ENCODE results near the gene SRGAP3. TPM values are rescaled to one million over a fixed set of nuclear protein-coding genes. Genes with fewer than 3 reads are reported as not detected.

SRGAP3 gene
- total RNA-seq, 2 donors from 2014 or later, result 2.6 to 12.8 TPM

GRCh38 chr3:9133656-9134055 is 115.8 kb downstream of the SRGAP3 start:
- Histone ChIP-seq H3K4me1 (ENCODE audit: control insufficient read depth in 1 of 2, low read depth in 2 of 2) (peaks cover 2 to 15% of the 10 kb centered on the region in 2 donors), H3K27me3 (replicated peaks; ENCODE audit: insufficient read depth) (no peaks in the 10 kb centered on the region), H3K4me3 (no peak overlapping the region), H3K27ac (no peak overlapping the region), H3K9me3 (no peaks in the 10 kb centered on the region), H3K36me3 (no peaks in the 10 kb centered on the region)
- no peak for ATAC-seq (ENCODE audit: insufficient number of reproducible peaks, low FRiP score, low read depth)
- no peak for DNase-seq (ENCODE audit: low spot score)
- no peak for TF ChIP-seq CTCF (IDR thresholded peaks at IDR 0.05)

- H3K9me3 ChIP-seq, result no peaks in the 10 kb centered on the region
- H3K36me3 ChIP-seq, result no peaks in the 10 kb centered on the region
- ATAC-seq (ENCODE audit: insufficient number of reproducible peaks, low FRiP score, low read depth), result no peak
- no peak for DNase-seq (ENCODE audit: low spot score)
- peaks cover 0 to 9% of the 10 kb centered on the region in 2 donors for H3K4me1 ChIP-seq (ENCODE audit: control insufficient read depth in 1 of 2, low read depth in 2 of 2)
- H3K4me3 ChIP-seq, result no peak overlapping the region
- H3K27me3 ChIP-seq (replicated peaks; ENCODE audit: insufficient read depth), result no peaks in the 10 kb centered on the region
- no peak for TF ChIP-seq CTCF (IDR thresholded peaks at IDR 0.05)
- H3K27ac ChIP-seq, result no peak overlapping the region
Measured at GRCh38 chr3:9130345-9131305, 118.8 kb downstream of the SRGAP3 start.

- TF ChIP-seq CTCF (IDR thresholded peaks at IDR 0.05), result no peak
- ATAC-seq (ENCODE audit: insufficient number of reproducible peaks, low FRiP score, low read depth) (no peak), DNase-seq (ENCODE audit: low spot score) (no peak)
- H3K36me3 ChIP-seq, result no peaks in the 10 kb centered on the region
- H3K4me1 ChIP-seq (ENCODE audit: control insufficient read depth in 1 of 2, low read depth in 2 of 2), result peaks cover 0 to 9% of the 10 kb centered on the region in 2 donors
- H3K9me3 ChIP-seq, result no peaks in the 10 kb centered on the region
- H3K4me3 ChIP-seq, result no peak overlapping the region
- H3K27me3 ChIP-seq (replicated peaks; ENCODE audit: insufficient read depth), result no peaks in the 10 kb centered on the region
- H3K27ac ChIP-seq, result no peak overlapping the region
Measured at GRCh38 chr3:9129365-9129764, 120.1 kb downstream of the SRGAP3 start.

GRCh38 chr3:9125278-9125951 is 124.0 kb downstream of the SRGAP3 start:
- Histone ChIP-seq H3K9me3 (no peaks in the 10 kb centered on the region), H3K4me1 (ENCODE audit: control insufficient read depth in 1 of 2, low read depth in 2 of 2) (no peaks in the 10 kb centered on the region), H3K36me3 (no peaks in the 10 kb centered on the region), H3K27ac (no peak overlapping the region), H3K4me3 (no peak overlapping the region), H3K27me3 (replicated peaks; ENCODE audit: insufficient read depth) (no peaks in the 10 kb centered on the region)
- ATAC-seq (ENCODE audit: insufficient number of reproducible peaks, low FRiP score, low read depth) (no peak), DNase-seq (ENCODE audit: low spot score) (no peak)
- TF ChIP-seq CTCF (IDR thresholded peaks at IDR 0.05), result no peak

GRCh38 chr3:9124730-9125129 is 124.7 kb downstream of the SRGAP3 start:
- no peaks in the 10 kb centered on the region for H3K36me3 ChIP-seq
- DNase-seq (ENCODE audit: low spot score) (no peak), ATAC-seq (ENCODE audit: insufficient number of reproducible peaks, low FRiP score, low read depth) (no peak)
- no peak overlapping the region for H3K4me3 ChIP-seq
- no peaks in the 10 kb centered on the region for H3K4me1 ChIP-seq (ENCODE audit: control insufficient read depth in 1 of 2, low read depth in 2 of 2)
- no peaks in the 10 kb centered on the region for H3K27me3 ChIP-seq (replicated peaks; ENCODE audit: insufficient read depth)
- H3K9me3 ChIP-seq, result no peaks in the 10 kb centered on the region
- H3K27ac ChIP-seq, result no peak overlapping the region
- TF ChIP-seq CTCF (IDR thresholded peaks at IDR 0.05), result no peak

Measured in thoracic aorta (tissue), 2 donors.